Left lung (tissue), 10 donors: ENCODE data around the gene MKRN2. TPM values are rescaled to one million over a fixed set of nuclear protein-coding genes. Genes with fewer than 3 reads are reported as not detected.

ENCODE experiments used
- ATAC-seq: fragments of 200-7000 bp; cut with Tn5 transposase; one replicate; pipeline ENCODE4 v1.9.1; 2020; ENCODE audit warnings: moderate library complexity
- DNase-seq, 4 donors: peaks; one replicate each; pipeline ENCODE4 v3.0.0-alpha.2; 2013 to 2020
- H3K27ac ChIP-seq, 2 donors: fragments of 200-600 bp; sonication (generic) in 1 of 2; one replicate each; pipeline versions ENCODE4 v1.5.0 to v1.8.0; 2020 to 2021
- H3K27me3 ChIP-seq, 2 donors: fragments of 200-600 bp; sonication (generic) in 1 of 2; one replicate each; pipeline versions ENCODE4 v1.5.0 to v1.8.0; 2020 to 2021
- H3K36me3 ChIP-seq, 2 donors: fragments of 200-600 bp; sonication (generic) in 1 of 2; one replicate each; pipeline versions ENCODE4 v1.5.0 to v1.8.0; 2020 to 2021
- H3K4me1 ChIP-seq, 2 donors: fragments of 200-600 bp; one replicate each; pipeline ENCODE4 v1.8.0; 2021
- H3K4me3 ChIP-seq, 2 donors: fragments of 200-600 bp; sonication (generic) in 1 of 2; one replicate each; pipeline versions ENCODE4 v1.5.0 to v1.8.0; 2020 to 2021; ENCODE audit warnings: mild to moderate bottlenecking in 1 of 2
- H3K9me3 ChIP-seq, 2 donors: fragments of 200-600 bp; sonication (generic) in 1 of 2; one replicate each; pipeline versions ENCODE4 v1.5.0 to v1.8.0; 2020 to 2021
- CTCF ChIP-seq, 2 donors: fragments of 200-600 bp; sonication (generic) in 1 of 2; IDR thresholded peaks; one replicate each; pipeline versions ENCODE4 v1.5.0 to v1.8.0; 2021; ENCODE audit warnings: antibody characterized with exemption in 2 of 2
- intact Hi-C, 2 donors: fragments of 100-400 bp; cut with DNase I; formaldehyde crosslinking; loops; one replicate each; pipeline versions ENCODE4 v1.11.2 to v1.14.2; 2022
- polyA plus RNA-seq, 6 donors: library from polyadenylated mRNA; unstranded; fragments of 120-200 nt; gene quantifications; one replicate each; pipeline ENCODE4 v1.2.1, GENCODE V29; 2013; ENCODE audit not compliant: insufficient read length in 6 of 6
- total RNA-seq, 2 donors: library from RNA; stranded (reverse); fragmentation: NEBNext Ultra II Directional; extraction: Animal tissue kit (Norgen Biotek cat#: 25700); gene quantifications; one replicate each; pipeline ENCODE4 v1.2.1, GENCODE V29; 2021
- donor health status: DM: no; HTN: yes; CAD: no.
- donor health status: DM: no; HTN: no; CAD: no.

Gene MKRN2
- total and polyA plus RNA-seq, 8 donors = 20.3 to 40.5 (median 36.8) TPM

GRCh38 chr3:12549971-12550760, 6.7 kb upstream of the MKRN2 start:
- H3K4me1 ChIP-seq = peaks cover 0 to 14% of the 10 kb centered on the region in 2 donors
- H3K4me3 ChIP-seq = no peak overlapping the region
- no peak overlapping the region for H3K27ac ChIP-seq
- intact Hi-C loops = no loop called here
- H3K27me3 ChIP-seq = peaks cover 0 to 49% of the 10 kb centered on the region in 2 donors
- ATAC-seq (no peak), DNase-seq (no peak)
- no peaks in the 10 kb centered on the region for H3K36me3 ChIP-seq
- H3K9me3 ChIP-seq = no peaks in the 10 kb centered on the region
- no peak for TF ChIP-seq CTCF (IDR thresholded peaks at IDR 0.05)

GRCh38 chr3:12553921-12554391, 2.9 kb upstream of the MKRN2 start:
- H3K27me3 ChIP-seq = peaks cover 0 to 49% of the 10 kb centered on the region in 2 donors
- H3K9me3 ChIP-seq = no peaks in the 10 kb centered on the region
- no peak for TF ChIP-seq CTCF (IDR thresholded peaks at IDR 0.05)
- no peaks in the 10 kb centered on the region for H3K36me3 ChIP-seq
- peak overlapping the region in 1 of 2 donors; percentile 45 for H3K27ac ChIP-seq
- intact Hi-C loops = no loop called here
- DNase-seq (peak in 3 of 4 donors; percentile 26 to 48 (median 37)), ATAC-seq (no peak)
- peak overlapping the region; percentile 36 to 43 for H3K4me3 ChIP-seq
- peaks cover 11 to 35% of the 10 kb centered on the region in 2 donors for H3K4me1 ChIP-seq

- H3K27me3 ChIP-seq = peaks cover 0 to 38% of the 10 kb centered on the region in 2 donors
- H3K27ac ChIP-seq = peak overlapping the region; percentile 94 to 98
- peak; percentile 9 for ATAC-seq
- no peak for DNase-seq
- TF ChIP-seq CTCF (IDR thresholded peaks at IDR 0.05) = no peak
- no peaks in the 10 kb centered on the region for H3K9me3 ChIP-seq
- peak overlapping the region; percentile 82 to 84 for H3K4me3 ChIP-seq
- H3K36me3 ChIP-seq = no peaks in the 10 kb centered on the region
- H3K4me1 ChIP-seq = peaks cover 13 to 56% of the 10 kb centered on the region in 2 donors
- intact Hi-C loops = no loop called here
These were observed 585 bp upstream of the MKRN2 start for GRCh38 chr3:12556314-12556689.

- H3K27me3 ChIP-seq = peaks cover 0 to 25% of the 10 kb centered on the region in 2 donors
- TF ChIP-seq CTCF (IDR thresholded peaks at IDR 0.05) = no peak
- H3K9me3 ChIP-seq = no peaks in the 10 kb centered on the region
- no peaks in the 10 kb centered on the region for H3K36me3 ChIP-seq
- peak; percentile 35 for ATAC-seq
- intact Hi-C loops = no loop called here
- DNase-seq = peak in 1 of 4 donors; percentile 20
- peaks cover 13 to 60% of the 10 kb centered on the region in 2 donors for H3K4me1 ChIP-seq
- peak overlapping the region; percentile 82 to 84 for H3K4me3 ChIP-seq
- peak overlapping the region; percentile 94 to 98 for H3K27ac ChIP-seq
These were observed 700 bp downstream of the MKRN2 start for GRCh38 chr3:12557473-12558100.

- DNase-seq (no peak), ATAC-seq (no peak)
- Histone ChIP-seq H3K9me3 (no peaks in the 10 kb centered on the region), H3K27me3 (peaks cover 0 to 14% of the 10 kb centered on the region in 2 donors), H3K4me3 (peak overlapping the region in 1 of 2 donors; percentile 82), H3K36me3 (no peaks in the 10 kb centered on the region), H3K27ac (no peak overlapping the region), H3K4me1 (peaks cover 13 to 60% of the 10 kb centered on the region in 2 donors)
- no peak for TF ChIP-seq CTCF (IDR thresholded peaks at IDR 0.05)
- intact Hi-C loops = no loop called here
These were observed 1.8 kb downstream of the MKRN2 start for GRCh38 chr3:12558706-12559105.
